NCI-H345 treated with DMSO at 0.1 percent for 48 hours (cell line): Measurements from ENCODE around the gene FH.

Experiments used
- DNase-seq: peaks from one replicate; lab custom pipeline; 2025; ENCODE audit not compliant: unreplicated experiment; lab: John Stamatoyannopoulos, UW

FH gene

GRCh38 chr1:241519308-241520079, at the start of gene FH:
FH (minus strand) TSS chr1:241519755; CDS start chr1:241519722, 33 bp downstream.
- peak; percentile 99 for DNase-seq

GRCh38 chr1:241560849-241561187, 41.3 kb upstream of the FH start:
- DNase-seq, result no peak

GRCh38 chr1:241560146-241560848, 40.7 kb upstream of the FH start:
- DNase-seq, result no peak

- DNase-seq, result no peak
Observed at GRCh38 chr1:241557551-241558193, 38.1 kb upstream of the FH start.

- DNase-seq, result no peak
Observed at GRCh38 chr1:241557031-241557430, 37.5 kb upstream of the FH start.

GRCh38 chr1:241555526-241555925, 36.0 kb upstream of the FH start:
- no peak for DNase-seq

GRCh38 chr1:241553886-241554592, 34.5 kb upstream of the FH start:
- no peak for DNase-seq

- DNase-seq, result no peak
Observed at GRCh38 chr1:241551759-241552638, 32.4 kb upstream of the FH start.

- DNase-seq, result no peak
Observed at GRCh38 chr1:241550318-241550717, 30.8 kb upstream of the FH start.

GRCh38 chr1:241548008-241548407, 28.5 kb upstream of the FH start:
- DNase-seq, result no peak

- DNase-seq, result no peak
Observed at GRCh38 chr1:241542199-241542907, 22.8 kb upstream of the FH start.

- no peak for DNase-seq
Observed at GRCh38 chr1:241536969-241537368, 17.4 kb upstream of the FH start.

- no peak for DNase-seq
Observed at GRCh38 chr1:241536304-241536703, 16.7 kb upstream of the FH start.

GRCh38 chr1:241533326-241534115, 14.0 kb upstream of the FH start:
- DNase-seq, result no peak

GRCh38 chr1:241532864-241533263, 13.3 kb upstream of the FH start:
- DNase-seq, result no peak

- peak; percentile 32 for DNase-seq
Observed at GRCh38 chr1:241532162-241532531, 12.6 kb upstream of the FH start, which contains the start of gene KMO. KMO (plus strand) TSS chr1:241532378; CDS start chr1:241532445, 67 bp downstream.

- DNase-seq, result peak; percentile 93
Observed at GRCh38 chr1:241531195-241532161, 11.9 kb upstream of the FH start.

- DNase-seq, result no peak
Observed at GRCh38 chr1:241527146-241527545, 7.6 kb upstream of the FH start.
